HL-60 (cell line): ENCODE measurements around the gene CERS6.

Experiments used
- DNase-seq, 2 experiments: peaks; one replicate each; pipeline ENCODE4 v3.0.0-alpha.2; 2010 to 2020; ENCODE audit warnings: low read depth in 1 of 2, low spot score in 1 of 2
- H3K27ac ChIP-seq: fragments of 250-450 bp; sonication (Bioruptor Pico); replicated peaks from 2 replicates; pipeline ENCODE4 v1.5.1; 2020; ENCODE audit warnings: mild to moderate bottlenecking, moderate library complexity
- H3K27me3 ChIP-seq: fragments of 250-450 bp; sonication (Bioruptor Pico); 2 replicates; pipeline ENCODE4 v1.5.1; 2021; ENCODE audit warnings: mild to moderate bottlenecking, moderate library complexity; ENCODE audit not compliant: insufficient read depth, poor library complexity, severe bottlenecking
- H3K4me3 ChIP-seq: replicated peaks from 2 replicates; pipeline ENCODE4 v1.5.1; 2011; ENCODE audit warnings: mild to moderate bottlenecking, control low read depth, low read length; ENCODE audit not compliant: insufficient read depth
- CTCF ChIP-seq: IDR thresholded peaks from one replicate; pipeline ENCODE4 v1.5.1; 2011; ENCODE audit warnings: low read length, control low read depth, inconsistent platforms; ENCODE audit not compliant: insufficient read depth
- GABPA ChIP-seq: IDR thresholded peaks from 2 replicates; pipeline ENCODE4 v1.6.1; 2012; ENCODE audit warnings: low read depth
- POLR2AphosphoS5 ChIP-seq: IDR thresholded peaks from 2 replicates; pipeline ENCODE4 v1.6.1; 2012; ENCODE audit warnings: low read depth
- REST ChIP-seq: IDR thresholded peaks from 2 replicates; pipeline ENCODE4 v1.6.1; 2012; ENCODE audit warnings: low read depth; ENCODE audit not compliant: insufficient replicate concordance
- SPI1 ChIP-seq: IDR thresholded peaks from 2 replicates; pipeline ENCODE4 v1.6.1; 2012; ENCODE audit warnings: low read depth, mild to moderate bottlenecking, borderline replicate concordance

CERS6 gene

GRCh38 chr2:168454737-168455644 is 1.1 kb upstream of the CERS6 start:
- Histone ChIP-seq H3K4me3 (no peak overlapping the region), H3K27me3 (no peaks in the 10 kb centered on the region), H3K27ac (peak overlapping the region; percentile 99)
- DNase-seq: peak in 1 of 2 experiments; percentile 26
- TF ChIP-seq CTCF: no peak
- 0 out of 2 replicates have a peak, but pooled peaks have one; percentile 3 for TF ChIP-seq SPI1

- DNase-seq: peak in 1 of 2 experiments; percentile 36
- no peak for TF ChIP-seq SPI1
- Histone ChIP-seq H3K27me3 (no peaks in the 10 kb centered on the region), H3K27ac (peak overlapping the region; percentile 99), H3K4me3 (peak overlapping the region; percentile 89)
Measured at GRCh38 chr2:168456521-168457189, 583 bp downstream of the CERS6 start.

- Histone ChIP-seq H3K27ac (peak overlapping the region; percentile 99), H3K4me3 (peak overlapping the region; percentile 89), H3K27me3 (no peaks in the 10 kb centered on the region)
- no peak for TF ChIP-seq GABPA
- peak; percentile 64; the same call in 1 of the 2 replicates for TF ChIP-seq SPI1
- DNase-seq: peak in 1 of 2 experiments; percentile 57
Measured at GRCh38 chr2:168457190-168457895, 1.3 kb downstream of the CERS6 start.

GRCh38 chr2:168458139-168458538 is 2.1 kb downstream of the CERS6 start:
- Histone ChIP-seq H3K4me3 (peak overlapping the region; percentile 89), H3K27ac (peak overlapping the region; percentile 99), H3K27me3 (no peaks in the 10 kb centered on the region)
- DNase-seq: no peak
- no peak for TF ChIP-seq CTCF
- TF ChIP-seq REST: no peak
- no peak for TF ChIP-seq GABPA

- DNase-seq: no peak
- Histone ChIP-seq H3K4me3 (no peak overlapping the region), H3K27me3 (no peaks in the 10 kb centered on the region), H3K27ac (no peak overlapping the region)
- TF ChIP-seq GABPA (no peak), SPI1 (no peak), REST (no peak), CTCF (no peak), POLR2AphosphoS5 (no peak)
Measured at GRCh38 chr2:168459256-168459655, 3.2 kb downstream of the CERS6 start.
